ENCODE data around the gene SPATS1. TPM values are rescaled to one million over a fixed set of nuclear protein-coding genes. Genes with fewer than 3 reads are reported as not detected.
"Not testable (repeated sequence)": the region's sequence is repeated elsewhere in the genome, so short reads cannot be mapped to it uniquely, and the experiment has no call there.

SPATS1 gene
- polyA plus RNA-seq, 12 donors, result not detected

DNA sequence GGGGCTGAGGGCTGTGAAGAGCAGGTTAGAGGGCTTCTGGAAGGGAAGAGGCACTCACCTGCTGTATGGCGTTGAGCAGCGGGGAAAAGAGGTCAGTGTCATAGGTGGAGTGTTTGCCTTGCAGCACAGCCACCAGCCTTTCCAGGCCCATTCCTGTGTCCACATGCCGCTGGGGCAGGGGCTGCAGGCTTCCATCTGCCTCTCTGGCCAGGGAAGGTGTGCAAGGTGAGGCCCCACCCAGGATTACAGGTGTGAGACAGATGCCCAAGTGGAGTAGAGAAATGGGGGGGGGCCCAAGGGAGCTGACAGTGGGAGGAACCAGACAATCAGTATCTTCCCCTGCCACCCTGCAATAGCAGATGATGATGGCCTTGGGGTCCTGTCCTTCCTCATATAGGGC lies 32.2 kb upstream of the SPATS1 start:
- DNase-seq, result no peak

GRCh38 chr6:44311304-44311703 lies 31.1 kb upstream of the SPATS1 start:
- no peak for DNase-seq

GRCh38 chr6:44311767-44312166 lies 30.7 kb upstream of the SPATS1 start:
- DNase-seq, result no peak

- DNase-seq, result peak; percentile 91
Observed at GRCh38 chr6:44312901-44313788, 29.3 kb upstream of the SPATS1 start, which contains the start of gene AARS2. Gene AARS2, minus strand, starts transcription at chr6:44313347. Its CDS starts 24 bp downstream, at chr6:44313323.

DNA sequence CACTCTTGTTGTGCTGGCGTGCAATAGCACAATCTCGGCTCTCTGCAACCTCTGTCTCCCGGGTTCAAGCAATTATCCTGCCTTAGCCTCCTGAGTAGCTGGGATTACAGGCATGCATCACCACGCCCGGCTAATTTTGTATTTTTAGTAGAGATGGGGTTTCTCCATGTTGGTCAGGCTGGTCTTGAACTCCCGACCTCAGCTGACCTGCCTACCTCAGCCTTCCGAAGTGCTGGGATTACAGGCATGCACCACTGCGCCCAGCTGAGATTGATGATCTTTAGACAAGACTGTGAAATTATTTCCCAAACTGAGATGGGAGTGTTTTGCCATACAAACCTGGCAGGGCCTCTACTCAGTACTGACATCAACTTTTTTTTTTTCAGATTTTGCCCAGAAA lies 27.8 kb upstream of the SPATS1 start:
- DNase-seq, result not testable (repeated sequence)

DNA sequence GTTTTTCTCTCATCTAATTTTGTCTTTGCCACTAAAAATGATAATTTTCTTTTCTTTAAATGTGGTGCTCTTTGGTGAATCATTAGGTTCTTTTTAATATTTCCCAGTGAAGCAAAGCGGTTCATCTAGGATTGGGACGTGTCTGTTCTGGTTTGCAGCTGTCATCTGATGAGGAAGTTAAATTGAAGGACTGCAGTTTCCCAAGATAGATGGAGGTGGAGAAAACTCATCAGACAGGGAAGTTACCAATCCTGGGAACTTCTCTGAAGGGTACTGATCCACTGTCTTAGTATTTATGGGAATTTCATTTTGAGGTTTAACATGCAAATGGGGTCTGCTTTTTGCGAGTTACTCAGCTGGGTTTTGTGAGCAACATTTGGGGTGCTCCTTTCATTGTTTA lies 26.9 kb upstream of the SPATS1 start:
- no peak for DNase-seq

DNA sequence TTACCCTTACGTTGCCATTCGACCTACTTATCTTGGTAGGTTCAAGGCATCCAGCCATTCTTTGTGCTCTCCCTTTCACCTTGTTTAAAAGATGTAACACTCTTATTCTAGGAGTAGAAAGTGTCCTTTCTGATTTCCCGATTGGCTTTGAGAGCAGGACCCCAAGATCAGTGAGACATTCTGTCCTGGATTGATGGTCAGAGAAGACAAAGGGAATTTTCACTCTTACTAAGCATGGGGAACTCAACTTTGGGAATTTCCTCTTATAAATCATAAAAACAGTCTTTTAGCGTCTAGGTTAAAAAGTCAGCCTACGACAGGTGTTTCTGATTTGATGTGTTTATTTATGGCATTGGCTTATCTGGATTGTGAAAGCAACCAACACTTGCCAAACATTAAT lies 26.5 kb upstream of the SPATS1 start:
- no peak for DNase-seq

- no peak for DNase-seq
Observed at GRCh38 chr6:44316481-44316880, 26.0 kb upstream of the SPATS1 start.

DNA sequence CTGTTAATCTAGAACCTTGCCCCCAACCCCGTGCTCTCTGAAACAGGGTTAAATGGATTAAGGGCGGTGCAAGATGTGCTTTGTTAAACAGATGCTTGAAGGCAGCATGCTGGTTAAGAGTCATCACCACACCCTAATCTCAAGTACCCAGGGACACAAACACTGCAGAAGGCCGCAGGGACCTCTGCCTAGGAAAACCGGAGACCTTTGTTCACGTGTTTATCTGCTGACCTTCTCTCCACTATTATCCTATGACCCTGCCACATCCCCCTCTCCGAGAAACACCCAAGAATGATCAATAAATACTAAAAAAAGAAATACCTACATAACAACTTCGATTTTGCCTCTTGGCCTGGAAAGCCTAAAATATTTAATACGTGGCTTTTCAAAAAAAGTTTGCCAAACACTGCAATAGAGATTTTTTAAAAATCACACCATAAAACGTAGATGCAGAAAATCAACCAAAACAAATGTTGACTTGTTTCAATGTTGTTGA lies 25.3 kb upstream of the SPATS1 start:
- not testable (repeated sequence) for DNase-seq

- DNase-seq, result no peak
Observed at GRCh38 chr6:44321210-44321609, 21.2 kb upstream of the SPATS1 start.

GRCh38 chr6:44327096-44327495 lies 15.4 kb upstream of the SPATS1 start:
- DNase-seq, result no peak

GRCh38 chr6:44327760-44328159 lies 14.7 kb upstream of the SPATS1 start:
- DNase-seq, result no peak

DNA sequence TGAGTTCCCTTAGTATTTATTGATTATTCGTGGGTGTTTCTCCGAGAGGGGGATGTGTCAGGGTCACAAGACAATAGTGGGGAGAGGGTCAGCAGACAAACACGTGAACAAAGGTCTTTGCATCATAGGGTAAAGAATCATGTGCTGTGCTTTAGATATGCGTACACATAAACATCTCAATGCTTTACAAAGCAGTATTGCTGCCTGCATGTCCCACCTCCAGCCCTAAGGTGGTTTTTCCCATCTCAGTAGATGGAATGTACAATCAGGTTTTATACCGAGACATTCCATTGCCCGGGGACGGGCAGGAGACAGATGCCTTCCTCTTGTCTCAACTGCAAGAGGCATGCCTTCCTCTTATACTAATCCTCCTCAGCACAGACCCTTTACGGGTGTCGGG lies 14.2 kb upstream of the SPATS1 start:
- not testable (repeated sequence) for DNase-seq

GRCh38 chr6:44329858-44330257 lies 12.6 kb upstream of the SPATS1 start:
- DNase-seq, result no peak

DNA sequence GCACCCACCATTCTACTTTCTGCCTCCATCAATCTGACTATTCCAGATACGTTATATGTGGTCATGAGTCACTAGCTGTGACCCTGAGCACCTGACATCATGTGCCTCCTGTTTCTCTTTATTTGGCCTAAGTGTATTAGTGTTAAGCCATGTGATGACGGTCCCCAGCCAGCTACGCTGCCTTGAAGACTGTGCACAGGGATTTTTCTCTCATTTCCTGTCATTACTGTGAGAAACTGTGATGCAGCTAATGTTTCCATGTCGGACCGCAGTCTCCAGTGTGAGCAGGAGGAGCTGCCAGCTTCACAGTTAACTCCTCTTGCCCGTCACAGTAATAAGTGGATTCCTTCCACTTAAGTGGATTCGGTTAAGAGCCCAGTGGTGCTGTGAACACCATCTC lies 9.9 kb upstream of the SPATS1 start:
- no peak for DNase-seq

DNA sequence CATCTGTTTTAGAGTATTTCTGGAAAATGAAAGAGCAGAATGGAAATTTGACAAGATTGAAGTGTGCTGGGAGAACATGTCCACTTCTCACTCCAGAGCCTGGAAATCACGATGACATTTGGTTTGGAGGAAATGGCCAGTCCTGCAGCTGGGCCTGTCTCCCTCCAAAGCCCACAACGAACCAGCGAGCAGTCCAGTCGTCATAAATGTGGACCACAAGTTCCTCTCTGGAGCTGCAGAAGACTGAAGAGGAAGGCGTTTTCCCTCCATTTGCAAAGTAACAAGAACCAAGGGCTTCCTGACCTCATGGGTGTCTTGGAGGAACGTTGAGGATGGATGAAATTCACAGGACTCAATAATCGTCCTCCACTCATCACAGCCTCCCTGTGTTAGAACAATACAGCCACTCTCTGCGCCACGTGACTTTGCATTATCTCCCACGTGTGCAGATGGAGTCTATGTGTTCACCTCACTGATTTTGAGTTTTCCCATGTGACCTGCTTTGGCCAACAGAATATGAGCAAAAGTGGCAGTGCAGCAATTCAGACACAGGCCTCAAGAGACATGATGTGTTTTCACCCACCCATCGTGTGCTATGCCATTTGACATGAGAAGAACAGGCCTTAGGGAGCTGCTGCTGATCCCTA lies 9.1 kb upstream of the SPATS1 start:
- DNase-seq, result no peak

DNA sequence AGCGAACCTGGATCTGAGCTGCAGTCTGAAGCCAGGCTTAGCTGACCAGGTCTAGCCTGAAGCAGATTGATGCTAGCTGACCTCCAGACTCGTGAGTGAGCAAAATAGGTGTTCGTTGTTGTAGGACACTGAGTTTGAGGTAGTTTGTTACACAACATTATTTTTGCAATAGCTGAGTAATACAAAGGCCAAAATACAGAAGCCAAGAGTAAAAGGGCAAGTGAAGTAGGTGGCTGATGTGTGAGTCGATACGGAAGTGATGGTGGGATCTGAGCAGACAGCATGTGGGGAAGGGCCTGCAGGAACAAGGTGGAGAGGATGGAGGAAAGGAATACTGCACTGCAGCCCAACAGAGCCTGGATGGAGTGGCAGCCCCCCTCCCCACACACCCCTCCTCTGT lies 8.5 kb upstream of the SPATS1 start:
- no peak for DNase-seq

GRCh38 chr6:44335631-44336030 lies 6.8 kb upstream of the SPATS1 start:
- no peak for DNase-seq

DNA sequence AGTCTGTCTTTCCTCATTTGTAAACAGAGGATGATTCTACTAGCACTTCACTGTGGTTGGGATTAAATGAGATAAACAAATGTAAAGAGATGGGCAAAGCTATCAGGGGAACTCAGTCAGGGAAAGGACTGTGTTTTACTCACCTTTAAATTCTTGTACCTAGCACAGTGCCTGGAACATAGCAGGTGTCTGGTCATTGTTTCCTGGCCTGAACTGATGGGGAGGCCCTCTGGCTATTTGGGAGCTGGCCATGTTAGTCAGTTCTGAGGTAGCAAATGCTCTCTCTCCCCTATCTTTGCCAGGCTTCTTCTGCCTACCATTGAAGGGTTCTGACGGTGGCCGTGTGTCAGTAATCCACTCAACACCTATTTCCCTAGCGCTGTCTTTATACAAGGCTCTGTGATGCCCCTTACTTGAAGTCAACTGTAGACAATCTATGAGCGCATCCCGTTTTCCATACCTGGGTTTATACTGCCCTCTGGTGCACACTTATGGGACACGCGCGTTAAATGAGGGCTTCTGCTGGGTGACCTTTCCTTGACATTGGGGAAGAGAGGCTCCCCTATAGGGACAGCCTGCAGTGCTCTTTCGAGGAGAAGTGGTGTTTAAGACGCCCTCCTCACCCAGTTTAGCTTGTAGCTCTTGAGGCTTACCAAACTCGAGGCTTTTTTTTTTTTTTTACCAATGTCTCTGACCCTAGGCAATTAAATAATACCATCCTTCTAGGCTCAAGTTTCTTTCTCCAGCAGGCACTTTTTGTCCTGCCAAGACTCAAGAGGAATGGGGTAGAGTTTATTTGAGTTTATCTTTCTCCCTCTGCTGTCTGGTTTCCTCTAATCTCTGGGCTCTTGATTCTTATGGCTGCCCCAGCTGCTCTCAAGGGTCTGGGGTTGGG lies 4.0 kb upstream of the SPATS1 start:
- DNase-seq, result peak; percentile 68

- no peak for DNase-seq
Observed at GRCh38 chr6:44339301-44339700, 3.1 kb upstream of the SPATS1 start.

DNA sequence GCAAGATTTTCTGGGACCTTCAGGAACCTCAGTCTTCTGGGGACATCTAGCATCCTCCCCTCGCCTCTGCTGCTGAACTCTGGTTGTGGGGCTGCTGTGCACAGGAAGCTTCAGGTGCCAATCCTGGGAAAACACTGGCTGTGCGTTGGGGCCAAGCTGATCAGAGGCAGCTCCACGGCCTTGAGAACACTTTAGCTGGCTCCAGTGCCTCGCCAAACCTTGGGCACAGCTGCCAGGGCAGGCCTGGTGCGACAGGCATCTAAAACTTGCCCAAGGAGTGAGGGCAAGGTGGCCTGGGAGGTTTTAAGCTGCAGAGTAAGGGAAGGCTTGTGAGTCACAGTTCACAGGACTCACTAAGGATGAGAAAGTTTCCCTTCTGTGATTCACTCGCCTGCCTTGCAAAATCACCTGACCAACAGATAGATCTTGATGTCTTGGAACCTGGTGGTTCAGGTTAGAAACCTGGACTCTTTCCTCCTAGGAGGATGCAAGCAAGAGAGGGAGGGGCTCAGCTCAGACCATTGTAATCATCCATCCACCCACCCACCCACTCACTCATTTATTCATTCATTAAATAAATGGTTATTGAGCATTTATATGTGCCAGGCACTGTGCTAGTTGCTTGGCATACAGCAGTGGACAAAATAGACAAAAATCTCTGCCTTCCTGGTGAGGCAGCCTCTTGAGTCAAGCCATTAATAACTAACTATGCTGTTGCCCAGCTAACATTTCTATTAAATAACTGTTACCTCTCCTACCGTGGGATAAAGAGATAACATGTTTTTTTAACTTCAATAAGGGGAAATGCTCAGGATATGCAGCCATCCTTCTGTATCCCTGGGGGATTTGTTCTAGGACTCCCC lies 2.5 kb upstream of the SPATS1 start:
- DNase-seq, result no peak

Data from muscle of arm (tissue), 12 donors.